GM12878 (cell line): Measurements from ENCODE around the gene MIPOL1. TPM values are rescaled to one million over a fixed set of nuclear protein-coding genes. Genes with fewer than 3 reads are reported as not detected.

ENCODE experiments used
- ATAC-seq: fragments of 200-7000 bp; cut with Tn5 transposase; 3 replicates; pipeline ENCODE4 v1.9.1; 2020; ENCODE audit warnings: mild to moderate bottlenecking, moderate library complexity
- BruUV-seq: library from RNA; stranded (reverse); fragments of 400-500 nt; replicated peaks from 2 replicates; lab custom pipeline; 2021; lab: Mats Ljungman, UMichigan
- CTCF ChIA-PET: fragments of 300-600 bp; sonication (Branson Sonifier 250); formaldehyde crosslinking; extraction: SDS; loops from one replicate; lab custom pipeline; 2021; ENCODE audit warnings: inconsistent platforms; lab: Yijun Ruan, JAX
- POLR2A ChIA-PET: fragments of 350-600 bp; formaldehyde crosslinking; extraction: SDS; loops from one replicate; lab custom pipeline; 2021; ENCODE audit warnings: inconsistent platforms; lab: Charles Lee
- RAD21 ChIA-PET: fragments of 300-600 bp; sonication (Branson Sonifier 250); formaldehyde crosslinking; loops from one replicate; lab custom pipeline; 2023; ENCODE audit warnings: antibody characterized with exemption; ENCODE audit not compliant: unreplicated experiment; lab: Charles Lee
- SMC1A ChIA-PET: fragments of 300-600 bp; sonication (Branson Sonifier 250); formaldehyde crosslinking; loops from one replicate; lab custom pipeline; 2023; ENCODE audit not compliant: unreplicated experiment, uncharacterized antibody; lab: Charles Lee
- DNase-seq: peaks from one replicate; pipeline ENCODE4 v3.0.0-alpha.2; 2011; ENCODE audit warnings: low read depth, low spot score
- FAIRE-seq: peaks from 3 replicates; lab custom pipeline; 2011; peaks lifted over from hg19 to GRCh38; lab: Jason Lieb, UNC
- H2AFZ ChIP-seq: 2 replicates; pipeline ENCODE4 v1.6.0; 2011; ENCODE audit warnings: low read depth, low read length, control low read depth; ENCODE audit not compliant: control insufficient read depth
- H3K27ac ChIP-seq: 2 replicates; pipeline ENCODE4 v1.5.1; 2011; ENCODE audit warnings: control low read depth; ENCODE audit not compliant: control insufficient read depth, insufficient read depth
- H3K27me3 ChIP-seq, 2 experiments: replicated peaks in 1 of 2; 2 replicates each; pipeline versions ENCODE4 v1.6.0 to v1.6.1; 2011; ENCODE audit warnings: low read length in 1 of 2; ENCODE audit not compliant: control insufficient read depth in 2 of 2, insufficient read depth in 2 of 2
- H3K36me3 ChIP-seq, 2 experiments: 2 replicates each; pipeline ENCODE4 v1.5.1; 2011; ENCODE audit warnings: low read length in 1 of 2; ENCODE audit not compliant: control insufficient read depth in 2 of 2, insufficient read depth in 2 of 2
- H3K4me1 ChIP-seq: 2 replicates; pipeline ENCODE4 v1.6.1; 2011; ENCODE audit warnings: mild to moderate bottlenecking, low read length, moderate library complexity, mixed read lengths; ENCODE audit not compliant: control insufficient read depth, insufficient read depth
- H3K4me2 ChIP-seq: 2 replicates; pipeline ENCODE4 v1.6.0; 2011; ENCODE audit warnings: control low read depth; ENCODE audit not compliant: control insufficient read depth, insufficient read depth
- H3K4me3 ChIP-seq: fragments of 200-600 bp; sonication (generic); 2 replicates; pipeline ENCODE4 v1.5.1; 2016
- H3K79me2 ChIP-seq: 2 replicates; pipeline ENCODE4 v1.6.0; 2011; ENCODE audit warnings: low read length; ENCODE audit not compliant: control insufficient read depth, insufficient read depth
- H3K9ac ChIP-seq: 2 replicates; pipeline ENCODE4 v1.8.0; 2011; ENCODE audit warnings: low read length, control low read depth, mixed read lengths; ENCODE audit not compliant: control insufficient read depth, insufficient read depth
- H3K9me3 ChIP-seq: replicated peaks from 3 replicates; pipeline ENCODE4 v1.5.1; 2011; ENCODE audit warnings: mild to moderate bottlenecking, low read length; ENCODE audit not compliant: control insufficient read depth, insufficient read depth
- H4K20me1 ChIP-seq: 2 replicates; pipeline ENCODE4 v1.6.0; 2011; ENCODE audit not compliant: control insufficient read depth, insufficient read depth
- CBX3 ChIP-seq: fragments of 200-600 bp; sonication (generic); IDR thresholded peaks from 2 replicates; pipeline ENCODE4 v1.6.1; 2016; ENCODE audit warnings: low read depth, borderline replicate concordance
- MTA2 ChIP-seq: fragments of 450-650 bp; IDR thresholded peaks from 2 replicates; pipeline ENCODE4 v1.6.1; 2016; ENCODE audit warnings: low read depth, mild to moderate bottlenecking, moderate library complexity
- STAT3 ChIP-seq: IDR thresholded peaks from 2 replicates; pipeline ENCODE4 v1.6.1; 2011; ENCODE audit warnings: low read depth, low read length, improper control_type of control experiment
- WGBS: methylation state at CpG from one replicate; pipeline ENCODE4 v1.1.6; 2016; ENCODE audit warnings: low lambda C conversion rate; ENCODE audit not compliant: insufficient replicate concordance, insufficient coverage; ENCODE audit errors: missing lambda C conversion rate; 5-methylcytosine and 5-hydroxymethylcytosine counted together
- in situ Hi-C: fragments of 300-500 bp; cut with MboI; formaldehyde crosslinking; loops from 9 replicates; pipeline ENCODE4 v1.14.3; 2018; ENCODE audit warnings: mixed read lengths
- intact Hi-C: fragments of 100-400 bp; cut with micrococcal nuclease; formaldehyde crosslinking; loops from one replicate; pipeline ENCODE4 v1.14.2; 2022; ENCODE audit not compliant: unreplicated experiment
- polyA plus RNA-seq, 11 experiments: library from polyadenylated mRNA; depleted of rRNA in 4 of 11; unstranded in 6 of 11; stranded (reverse) in 5 of 11; fragments of >200 nt; fragmentation: Nextera tagmentation in 4 of 11; fragmentation: Illumina TruSeq in 1 of 11; extraction: Ambion mirVana in 4 of 11; extraction: Trizol in 1 of 11; gene quantifications; 1 replicate in 1 of 11; 2 replicates in 10 of 11; pipeline versions ENCODE4 v1.2.1 to v1.2.3, GENCODE V29; 2011 to 2016; ENCODE audit warnings: inconsistent platforms in 2 of 11, missing spikeins in 2 of 11, low read depth in 1 of 11
- small RNA-seq: library from RNA; depleted of rRNA; stranded (forward); fragments of <200 nt; gene quantifications from one replicate; pipeline ENCODE3, GENCODE V24; 2014
- total RNA-seq, 4 experiments: library from RNA; depleted of rRNA in 3 of 4; stranded (reverse); fragments of >200 nt in 3 of 4; fragmentation: Illumina TruSeq in 1 of 4; extraction: Trizol in 1 of 4; gene quantifications; 2 replicates each; pipeline versions ENCODE4 v1.2.1 to v1.2.3, GENCODE V29; 2013 to 2021

Gene MIPOL1
- total and polyA plus RNA-seq, 10 of the 15 experiments (the other 5 are each of a cell fraction or from before 2014, with no cell fraction given), result 0.06 TPM; not detected in 9

DNA sequence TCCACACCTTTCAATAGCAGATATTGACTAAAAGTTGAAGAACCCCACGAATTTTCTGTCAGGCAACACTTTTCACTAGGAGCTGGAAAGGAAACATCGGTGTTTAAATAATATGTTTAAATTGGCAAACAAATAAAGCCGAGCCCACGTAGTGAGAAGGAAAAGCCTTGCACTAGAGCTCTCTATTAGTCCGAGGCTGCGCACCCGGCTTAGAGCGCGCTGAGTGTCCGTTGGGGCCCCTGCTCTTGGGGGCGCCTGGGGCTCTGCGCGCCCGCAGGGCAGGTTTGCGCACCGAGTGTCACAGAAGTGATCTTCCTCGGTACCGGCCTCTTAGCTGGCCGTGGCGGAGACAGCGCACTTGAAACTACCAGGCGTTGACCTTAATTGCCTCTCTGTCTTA, 404.1 kb downstream of the MIPOL1 start:
- no peaks in the 10 kb centered on the region for H3K4me1 ChIP-seq
- DNase-seq, result no peak
- H3K4me2 ChIP-seq, result no peak overlapping the region
- no peaks in the 10 kb centered on the region for H4K20me1 ChIP-seq
- no peak for FAIRE-seq
- H3K9ac ChIP-seq, result no peak overlapping the region
- intact Hi-C loops, result no loop called here
- 66% methylated on average over 22 of the region's 22 CpGs for WGBS
- no peak for ATAC-seq
- no peak overlapping the region for H3K4me3 ChIP-seq
- no peak overlapping the region for H2AFZ ChIP-seq
- CTCF ChIA-PET, result interaction anchor here (0.6 kb wide), 1 partner anchor 380 kb away, joined by 4 read pairs; no protein-coding TSS in a partner anchor
- in situ Hi-C loops, result no loop called here
- BruUV-seq, result no TSS peak
- POLR2A ChIA-PET, result interaction anchor here (0.6 kb wide), 1 partner anchor 240 kb away, joined by 4 read pairs; no protein-coding TSS in a partner anchor
- H3K27ac ChIP-seq, result no peak overlapping the region
- H3K27me3 ChIP-seq, result no peaks in the 10 kb centered on the region; a peak in 1 of 4 replicates
- H3K79me2 ChIP-seq, result no peaks in the 10 kb centered on the region
- RAD21 ChIA-PET, result no interaction called here
- TF ChIP-seq CBX3 (no peak), STAT3 (no peak), MTA2 (no peak)
- SMC1A ChIA-PET, result no interaction called here
- H3K9me3 ChIP-seq, result no peaks in the 10 kb centered on the region; the same call in 2 of the 3 replicates
- H3K36me3 ChIP-seq, result no peaks in the 10 kb centered on the region

Small RNA genes lying within 50 kb of the gene (small RNA-seq; reads per million reads assigned to genes)
- not detected for gene RNU6-273P
- gene RNU6-886P, result not detected

Other genes starting within 250 kb of the MIPOL1 start
- 0.17 TPM in 1 of 2 replicates, not detected in the other for gene SLC25A21, start 25.3 kb upstream of the MIPOL1 start, total RNA-seq (2014; rRNA removed)
- gene SLC25A21, start 25.3 kb upstream of the MIPOL1 start, total RNA-seq (2014; rRNA removed; fragmentation: Illumina TruSeq; extraction: Trizol), result not detected in 2 replicates
- 0.08 and 0.72 TPM in 2 replicates for gene SLC25A21, start 25.3 kb upstream of the MIPOL1 start, total RNA-seq (2021)
- gene SLC25A21, start 25.3 kb upstream of the MIPOL1 start, polyA plus RNA-seq (2011; rRNA removed), result 0.22 and 0.33 TPM in 2 replicates
- 0.06 TPM in 1 of 2 replicates, not detected in the other for gene SLC25A21, start 25.3 kb upstream of the MIPOL1 start, polyA plus RNA-seq (2014; fragmentation: Illumina TruSeq; extraction: Trizol)
- under 1 TPM; 0.16 to 0.27 TPM for gene SLC25A21, start 25.3 kb upstream of the MIPOL1 start, polyA plus RNA-seq (2014; fragmentation: Nextera tagmentation; extraction: Ambion mirVana)
- 0.10 TPM in 1 of 2 replicates, not detected in the other for gene SLC25A21, start 25.3 kb upstream of the MIPOL1 start, polyA plus RNA-seq (2014; rRNA removed)
- under 1 TPM in 1 of 2 experiments, not detected in 1; 0.15 TPM for gene SLC25A21, start 25.3 kb upstream of the MIPOL1 start, polyA plus RNA-seq (2016; fragmentation: Nextera tagmentation; extraction: Ambion mirVana)